ENCODE data around the gene FDPS. TPM values are rescaled to one million over a fixed set of nuclear protein-coding genes. Genes with fewer than 3 reads are reported as not detected.
"Not testable (repeated sequence)": the region's sequence is repeated elsewhere in the genome, so short reads cannot be mapped to it uniquely, and the experiment has no call there.

FDPS gene
- total RNA-seq, 2 donors from 2014 or later = 192 to 375 TPM

- ATAC-seq = no peak
- DNase-seq = no peak
- intact Hi-C loops (cut with DNase I, micrococcal nuclease) = loop anchor here in 1 of 2 donors (10.0 kb wide), 1 partner anchor 61 kb away; the partner anchor contains the start of gene SCAMP3
Observed at GRCh38 chr1:155325603-155325893, 16.9 kb downstream of the FDPS start.

- intact Hi-C loops (cut with DNase I, micrococcal nuclease) = loop anchor here in 1 of 2 donors (10.0 kb wide), 1 partner anchor 61 kb away; the partner anchor contains the start of gene SCAMP3
- ATAC-seq = no peak
- DNase-seq = no peak
Observed at GRCh38 chr1:155326020-155326526, 17.4 kb downstream of the FDPS start.

- DNase-seq = no peak
- ATAC-seq = no peak
- intact Hi-C loops (cut with DNase I, micrococcal nuclease) = loop anchor here in 1 of 2 donors (10.0 kb wide), 1 partner anchor 62 kb away; the partner anchor contains the start of gene SCAMP3
Observed at GRCh38 chr1:155326631-155327037, 18.0 kb downstream of the FDPS start.

- ATAC-seq (no peak), DNase-seq (no peak)
- intact Hi-C loops (cut with DNase I, micrococcal nuclease) = loop anchor here in 1 of 2 donors (10.0 kb wide), 1 partner anchor 63 kb away; the partner anchor contains the start of gene SCAMP3
Observed at GRCh38 chr1:155327981-155328380, 19.3 kb downstream of the FDPS start.

- not testable (repeated sequence) for DNase-seq, ATAC-seq
- intact Hi-C loops (cut with DNase I, micrococcal nuclease) = loop anchor here in 1 of 2 donors (10.0 kb wide), 1 partner anchor 64 kb away; the partner anchor contains the start of gene SCAMP3
Observed at GRCh38 chr1:155328856-155329255, 20.2 kb downstream of the FDPS start.

- intact Hi-C loops (cut with DNase I, micrococcal nuclease) = loop anchor here (10.0 kb wide), 2 partner anchors 65 to 235 kb away; partner anchors contain the start of genes ASH1L (in 1 of the 2) and SCAMP3 (in 1 of the 2)
- ATAC-seq = no peak
- no peak for DNase-seq
Observed at GRCh38 chr1:155329980-155330598, 21.4 kb downstream of the FDPS start.

GRCh38 chr1:155334962-155335361, 26.3 kb downstream of the FDPS start:
- DNase-seq (no peak), ATAC-seq (no peak)
- intact Hi-C loops (cut with DNase I, micrococcal nuclease) = loop anchor here in 1 of 2 donors (10.0 kb wide), 1 partner anchor 230 kb away; the partner anchor contains the start of gene ASH1L

GRCh38 chr1:155339515-155340097, 30.9 kb downstream of the FDPS start:
- intact Hi-C loops (cut with DNase I, micrococcal nuclease) = loop anchor here in 1 of 2 donors (10.0 kb wide), 1 partner anchor 225 kb away; the partner anchor contains the start of gene ASH1L
- no peak for DNase-seq
- ATAC-seq = peak; percentile 78

- no peak for ATAC-seq
- no peak for DNase-seq
- intact Hi-C loops (cut with DNase I, micrococcal nuclease) = no loop called here
Observed at GRCh38 chr1:155342842-155343241, 34.2 kb downstream of the FDPS start.

- DNase-seq (no peak), ATAC-seq (no peak)
- intact Hi-C loops (cut with DNase I, micrococcal nuclease) = no loop called here
Observed at GRCh38 chr1:155352631-155353030, 44.0 kb downstream of the FDPS start.

GRCh38 chr1:155360051-155360450, 51.4 kb downstream of the FDPS start:
- ATAC-seq (peak; percentile 89), DNase-seq (no peak)
- intact Hi-C loops (cut with DNase I, micrococcal nuclease) = no loop called here

Small RNA genes lying within 50 kb of the gene (microRNA-seq; reads per million reads assigned to microRNA genes)
- 0 reads per million in 2 donors for gene MIR555

Other genes with a start within 250 kb of the FDPS start
- 10 to 100 TPM; 23.0 to 33.5 TPM for gene EFNA4, start 245.1 kb upstream of the FDPS start, total RNA-seq
- gene EFNA3, start 230.0 kb upstream of the FDPS start, total RNA-seq = 10 to 100 TPM in 1 of 2 donors, 1 to 10 TPM in 1; 7.7 to 23.1 TPM
- 100 to 1,000 TPM in 1 of 2 donors, 10 to 100 TPM in 1; 63.0 to 176 TPM for gene EFNA1, start 181.0 kb upstream of the FDPS start, total RNA-seq
- 100 to 1,000 TPM in 1 of 2 donors, 10 to 100 TPM in 1; 70.6 to 107 TPM for gene SLC50A1, start 173.0 kb upstream of the FDPS start, total RNA-seq
- gene DPM3, start 168.3 kb upstream of the FDPS start, total RNA-seq = 100 to 1,000 TPM in 1 of 2 donors, 10 to 100 TPM in 1; 93.9 to 131 TPM
- gene KRTCAP2, start 135.6 kb upstream of the FDPS start, total RNA-seq = 100 to 1,000 TPM; 143 to 164 TPM
- under 1 TPM; 0.28 to 0.52 TPM for gene TRIM46, start 135.0 kb upstream of the FDPS start, total RNA-seq
- 10 to 100 TPM; 20.0 to 20.9 TPM for gene THBS3, start 101.0 kb upstream of the FDPS start, total RNA-seq
- 10 to 100 TPM; 36.3 to 46.4 TPM for gene MTX1, start 100.2 kb upstream of the FDPS start, total RNA-seq
- 10 to 100 TPM; 19.9 to 21.7 TPM for gene ENTREP3, start 53.4 kb upstream of the FDPS start, total RNA-seq
- 10 to 100 TPM; 43.1 to 53.2 TPM for gene SCAMP3, start 46.5 kb upstream of the FDPS start, total RNA-seq
- gene CLK2, start 35.4 kb upstream of the FDPS start, total RNA-seq = 10 to 100 TPM; 34.3 to 41.0 TPM
- gene HCN3, start 31.4 kb upstream of the FDPS start, total RNA-seq = 10 to 100 TPM; 11.2 to 21.5 TPM
- gene PKLR, start 7.4 kb upstream of the FDPS start, total RNA-seq = 1 to 10 TPM; 1.0 to 1.9 TPM
- 10 to 100 TPM; 73.2 to 78.8 TPM for gene RUSC1, start 12.0 kb downstream of the FDPS start, total RNA-seq